Astrocyte (in vitro differentiated cells and primary cell): ENCODE data around the gene RNPC3. TPM values are rescaled to one million over a fixed set of nuclear protein-coding genes. Genes with fewer than 3 reads are reported as not detected.

Experiments used
- DNase-seq: peaks from one replicate; pipeline ENCODE4 v3.0.0-alpha.2; 2010; ENCODE audit warnings: low read depth
- FAIRE-seq: peaks from 2 replicates; lab custom pipeline; 2011; peaks lifted over from hg19 to GRCh38; lab: Jason Lieb, UNC
- H2AFZ ChIP-seq: 2 replicates; pipeline ENCODE4 v1.6.0; 2012; ENCODE audit warnings: low read depth, low read length, inconsistent platforms
- H3K27ac ChIP-seq: 2 replicates; pipeline ENCODE4 v1.5.1; 2011; ENCODE audit warnings: low read depth, low read length, inconsistent platforms
- H3K27me3 ChIP-seq: 2 replicates; pipeline ENCODE4 v1.6.0; 2011; ENCODE audit warnings: low read length, inconsistent platforms; ENCODE audit not compliant: insufficient read depth
- H3K36me3 ChIP-seq: 2 replicates; pipeline ENCODE4 v1.5.1; 2011; ENCODE audit warnings: low read length, inconsistent platforms; ENCODE audit not compliant: insufficient read depth
- H3K4me1 ChIP-seq: 2 replicates; pipeline ENCODE4 v1.5.1; 2011; ENCODE audit warnings: low read length, inconsistent platforms; ENCODE audit not compliant: insufficient read depth
- H3K4me2 ChIP-seq: 2 replicates; pipeline ENCODE4 v1.6.0; 2012; ENCODE audit warnings: low read length, inconsistent platforms
- H3K4me3 ChIP-seq: 2 replicates; pipeline ENCODE4 v1.5.1; 2011; ENCODE audit warnings: low read depth, mild to moderate bottlenecking, low read length, inconsistent platforms; ENCODE audit not compliant: insufficient read depth
- H3K79me2 ChIP-seq: 2 replicates; pipeline ENCODE4 v1.6.0; 2012; ENCODE audit warnings: mild to moderate bottlenecking, low read length, inconsistent platforms; ENCODE audit not compliant: insufficient read depth
- H3K9ac ChIP-seq: 2 replicates; pipeline ENCODE4 v1.6.0; 2012; ENCODE audit warnings: mild to moderate bottlenecking, low read length, inconsistent platforms
- H3K9me3 ChIP-seq: 2 replicates; pipeline ENCODE4 v1.5.1; 2012; ENCODE audit warnings: low read depth, mild to moderate bottlenecking, low read length, inconsistent platforms; ENCODE audit not compliant: insufficient read depth
- H4K20me1 ChIP-seq: 2 replicates; pipeline ENCODE4 v1.6.0; 2012; ENCODE audit warnings: low read length, inconsistent platforms; ENCODE audit not compliant: insufficient read depth
- H3K27ac Mint-ChIP-seq: one replicate; pipeline ENCODE4 v1.8.0; 2021; ENCODE audit warnings: mild to moderate bottlenecking, mixed read lengths; ENCODE audit not compliant: unreplicated experiment
- H3K27me3 Mint-ChIP-seq: one replicate; pipeline ENCODE4 v1.8.0; 2021; ENCODE audit warnings: low read depth, mixed read lengths; ENCODE audit not compliant: unreplicated experiment
- H3K36me3 Mint-ChIP-seq: one replicate; pipeline ENCODE4 v1.8.0; 2021; ENCODE audit warnings: low read depth, mixed read lengths; ENCODE audit not compliant: unreplicated experiment
- H3K4me1 Mint-ChIP-seq: one replicate; pipeline ENCODE4 v1.8.0; 2021; ENCODE audit warnings: low read depth, mixed read lengths; ENCODE audit not compliant: unreplicated experiment
- H3K4me3 Mint-ChIP-seq: one replicate; pipeline ENCODE4 v1.8.0; 2021; ENCODE audit warnings: mild to moderate bottlenecking, moderate library complexity, mixed read lengths; ENCODE audit not compliant: unreplicated experiment
- H3K9me3 Mint-ChIP-seq: one replicate; pipeline ENCODE4 v1.8.0; 2021; ENCODE audit warnings: mild to moderate bottlenecking, mixed read lengths; ENCODE audit not compliant: unreplicated experiment
- EZH2 ChIP-seq: IDR thresholded peaks from 2 replicates; pipeline ENCODE4 v1.6.1; 2012; ENCODE audit warnings: mild to moderate bottlenecking, low read length, inconsistent platforms; ENCODE audit not compliant: insufficient read depth
- total RNA-seq: library from RNA; stranded (reverse); gene quantifications from 2 replicates; pipeline ENCODE4 v1.2.1, GENCODE V29; 2021
- TF ChIP-seq, protein P1 (sequence below): IDR thresholded peaks from 2 replicates; pipeline ENCODE4 v1.5.1; 2011; ENCODE audit warnings: low read depth, mild to moderate bottlenecking, inconsistent platforms, low read length, moderate library complexity; ENCODE audit not compliant: insufficient read depth

Gene RNPC3
- total RNA-seq, 1 donor from 2014 or later: 12.7 TPM

DNA sequence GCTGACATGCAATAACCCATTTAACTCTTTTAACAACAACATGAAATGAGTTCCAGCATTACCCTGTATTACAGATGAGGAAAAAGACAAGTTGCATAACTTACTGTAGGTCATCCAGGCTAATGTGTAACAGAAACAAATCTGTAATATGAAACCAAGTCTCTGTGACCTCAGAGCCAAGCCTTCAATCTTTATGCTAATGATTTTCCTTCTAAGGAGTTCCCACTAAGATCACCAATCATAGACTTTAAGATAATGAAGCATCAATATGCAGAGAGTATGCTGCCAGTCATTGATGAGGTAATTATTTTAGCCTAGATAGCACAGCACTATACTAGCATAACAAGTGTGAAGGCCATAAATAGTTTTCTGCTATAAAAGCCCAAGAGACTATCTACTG lies 35.6 kb upstream of the RNPC3 start:
- no peaks in the 10 kb centered on the region for H3K36me3 ChIP-seq
- H3K4me3 ChIP-seq: no peak overlapping the region
- H3K9me3 ChIP-seq: no peaks in the 10 kb centered on the region
- peaks cover 11% of the 10 kb centered on the region for H3K4me1 Mint-ChIP-seq
- no peak overlapping the region for H3K27ac ChIP-seq
- no peaks in the 10 kb centered on the region for H3K36me3 Mint-ChIP-seq
- FAIRE-seq (no peak), DNase-seq (peak; percentile 49)
- H4K20me1 ChIP-seq: no peaks in the 10 kb centered on the region
- H3K4me2 ChIP-seq: no peak overlapping the region
- H3K79me2 ChIP-seq: no peaks in the 10 kb centered on the region
- H3K4me3 Mint-ChIP-seq: no peak overlapping the region
- TF ChIP-seq EZH2: no peak
- TF ChIP-seq, protein P1, sequence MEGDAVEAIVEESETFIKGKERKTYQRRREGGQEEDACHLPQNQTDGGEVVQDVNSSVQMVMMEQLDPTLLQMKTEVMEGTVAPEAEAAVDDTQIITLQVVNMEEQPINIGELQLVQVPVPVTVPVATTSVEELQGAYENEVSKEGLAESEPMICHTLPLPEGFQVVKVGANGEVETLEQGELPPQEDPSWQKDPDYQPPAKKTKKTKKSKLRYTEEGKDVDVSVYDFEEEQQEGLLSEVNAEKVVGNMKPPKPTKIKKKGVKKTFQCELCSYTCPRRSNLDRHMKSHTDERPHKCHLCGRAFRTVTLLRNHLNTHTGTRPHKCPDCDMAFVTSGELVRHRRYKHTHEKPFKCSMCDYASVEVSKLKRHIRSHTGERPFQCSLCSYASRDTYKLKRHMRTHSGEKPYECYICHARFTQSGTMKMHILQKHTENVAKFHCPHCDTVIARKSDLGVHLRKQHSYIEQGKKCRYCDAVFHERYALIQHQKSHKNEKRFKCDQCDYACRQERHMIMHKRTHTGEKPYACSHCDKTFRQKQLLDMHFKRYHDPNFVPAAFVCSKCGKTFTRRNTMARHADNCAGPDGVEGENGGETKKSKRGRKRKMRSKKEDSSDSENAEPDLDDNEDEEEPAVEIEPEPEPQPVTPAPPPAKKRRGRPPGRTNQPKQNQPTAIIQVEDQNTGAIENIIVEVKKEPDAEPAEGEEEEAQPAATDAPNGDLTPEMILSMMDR: no peak
- H2AFZ ChIP-seq: no peak overlapping the region
- H3K27me3 ChIP-seq: no peaks in the 10 kb centered on the region
- H3K27me3 Mint-ChIP-seq: no peaks in the 10 kb centered on the region
- H3K4me1 ChIP-seq: no peaks in the 10 kb centered on the region
- no peak overlapping the region for H3K9ac ChIP-seq
- peaks cover 2% of the 10 kb centered on the region for H3K9me3 Mint-ChIP-seq
- H3K27ac Mint-ChIP-seq: no peak overlapping the region

- Histone ChIP-seq H2AFZ (no peak overlapping the region), H3K4me2 (no peak overlapping the region), H3K27me3 (no peaks in the 10 kb centered on the region), H3K79me2 (no peaks in the 10 kb centered on the region), H3K9me3 (no peaks in the 10 kb centered on the region), H3K9ac (no peak overlapping the region), H3K36me3 (no peaks in the 10 kb centered on the region), H4K20me1 (no peaks in the 10 kb centered on the region), H3K4me1 (peaks cover 6% of the 10 kb centered on the region), H3K27ac (no peak overlapping the region), H3K4me3 (no peak overlapping the region)
- no peak for FAIRE-seq
- Mint-ChIP-seq H3K4me1 (peaks cover 17% of the 10 kb centered on the region), H3K27ac (no peak overlapping the region), H3K36me3 (no peaks in the 10 kb centered on the region), H3K4me3 (no peak overlapping the region), H3K9me3 (peaks cover 2% of the 10 kb centered on the region), H3K27me3 (no peaks in the 10 kb centered on the region)
- no peak for TF ChIP-seq EZH2
- TF ChIP-seq, protein P1: no peak
- DNase-seq: no peak
These were observed 33.4 kb upstream of the RNPC3 start for GRCh38 chr1:103492003-103492625.

- FAIRE-seq: peak; percentile 49
These were observed 29.4 kb upstream of the RNPC3 start for GRCh38 chr1:103496014-103496635.

More at GRCh38 chr1:103496014-103496635, 29.4 kb upstream of the RNPC3 start:
- peak; percentile 80 for DNase-seq
- no peaks in the 10 kb centered on the region for H3K79me2 ChIP-seq
- H3K9me3 ChIP-seq: no peaks in the 10 kb centered on the region
- TF ChIP-seq, protein P1: no peak
- TF ChIP-seq EZH2: no peak
- H3K4me3 ChIP-seq: no peak overlapping the region
- Mint-ChIP-seq H3K27ac (no peak overlapping the region), H3K9me3 (peaks cover 2% of the 10 kb centered on the region), H3K4me1 (peaks cover 15% of the 10 kb centered on the region), H3K4me3 (no peak overlapping the region), H3K36me3 (no peaks in the 10 kb centered on the region), H3K27me3 (no peaks in the 10 kb centered on the region)
- H2AFZ ChIP-seq: no peak overlapping the region
- peak overlapping the region; percentile 15 for H3K4me2 ChIP-seq
- peaks cover 6% of the 10 kb centered on the region for H3K4me1 ChIP-seq
- no peaks in the 10 kb centered on the region for H3K36me3 ChIP-seq
- no peaks in the 10 kb centered on the region for H3K27me3 ChIP-seq
- no peak overlapping the region for H3K9ac ChIP-seq
- H4K20me1 ChIP-seq: no peaks in the 10 kb centered on the region
- H3K27ac ChIP-seq: no peak overlapping the region
